Peyer's patch (tissue), 4 donors: ENCODE measurements around the gene SELL.

Source experiments
- POLR2A ChIP-seq, 2 donors: fragments of 450-650 bp; IDR thresholded peaks; one replicate each; pipeline ENCODE4 v1.5.1; 2017; ENCODE audit warnings: antibody characterized with exemption in 2 of 2, mild to moderate bottlenecking in 2 of 2, moderate library complexity in 2 of 2
- TF ChIP-seq, protein P1 (sequence below), 6 experiments: fragments of 450-650 bp in 4 of 6; fragments of 200-600 bp in 2 of 6; sonication (generic) in 1 of 6; IDR thresholded peaks; one replicate each; pipeline ENCODE4 v1.5.1; 2017 to 2019; ENCODE audit warnings: antibody characterized with exemption in 6 of 6, mild to moderate bottlenecking in 3 of 6, moderate library complexity in 1 of 6

DNA sequence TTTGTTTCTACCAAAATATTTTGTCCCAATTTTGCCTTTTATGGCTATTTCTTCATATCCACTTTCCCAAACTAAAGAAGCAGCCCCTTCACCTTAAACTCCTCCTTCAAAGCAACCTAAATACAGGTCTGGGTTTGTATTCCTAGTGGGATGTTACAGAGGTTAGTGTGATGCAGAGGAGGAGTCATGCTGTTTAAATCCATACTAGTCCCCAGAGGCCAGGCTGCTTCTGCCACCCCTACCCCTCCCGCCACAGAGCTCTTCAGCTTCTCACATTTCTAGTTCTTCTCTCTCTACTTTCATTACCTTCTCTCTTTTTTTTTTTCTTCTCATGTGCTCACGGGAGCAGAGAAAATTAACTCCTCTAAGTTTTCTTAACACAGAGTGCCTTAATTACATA, 29.3 kb downstream of the SELL start:
- TF ChIP-seq POLR2A (IDR thresholded peaks at IDR 0.05): no peak
- TF ChIP-seq, protein P1, sequence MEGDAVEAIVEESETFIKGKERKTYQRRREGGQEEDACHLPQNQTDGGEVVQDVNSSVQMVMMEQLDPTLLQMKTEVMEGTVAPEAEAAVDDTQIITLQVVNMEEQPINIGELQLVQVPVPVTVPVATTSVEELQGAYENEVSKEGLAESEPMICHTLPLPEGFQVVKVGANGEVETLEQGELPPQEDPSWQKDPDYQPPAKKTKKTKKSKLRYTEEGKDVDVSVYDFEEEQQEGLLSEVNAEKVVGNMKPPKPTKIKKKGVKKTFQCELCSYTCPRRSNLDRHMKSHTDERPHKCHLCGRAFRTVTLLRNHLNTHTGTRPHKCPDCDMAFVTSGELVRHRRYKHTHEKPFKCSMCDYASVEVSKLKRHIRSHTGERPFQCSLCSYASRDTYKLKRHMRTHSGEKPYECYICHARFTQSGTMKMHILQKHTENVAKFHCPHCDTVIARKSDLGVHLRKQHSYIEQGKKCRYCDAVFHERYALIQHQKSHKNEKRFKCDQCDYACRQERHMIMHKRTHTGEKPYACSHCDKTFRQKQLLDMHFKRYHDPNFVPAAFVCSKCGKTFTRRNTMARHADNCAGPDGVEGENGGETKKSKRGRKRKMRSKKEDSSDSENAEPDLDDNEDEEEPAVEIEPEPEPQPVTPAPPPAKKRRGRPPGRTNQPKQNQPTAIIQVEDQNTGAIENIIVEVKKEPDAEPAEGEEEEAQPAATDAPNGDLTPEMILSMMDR (IDR thresholded peaks at IDR 0.05): no peak
